ENCODE results near the gene EGF.
"Not testable (repeated sequence)": the region's sequence is repeated elsewhere in the genome, so short reads cannot be mapped to it uniquely, and the experiment has no call there.

The EGF gene

GRCh38 chr4:109930872-109931271 is 18.2 kb downstream of the EGF start:
- TF ChIP-seq ZNF70 (CRISPR knock-in tag; IDR thresholded peaks at IDR 0.05) (no peak), ESRRG (CRISPR knock-in tag; IDR thresholded peaks at IDR 0.05) (no peak), TOX (CRISPR knock-in tag; IDR thresholded peaks at IDR 0.05; ENCODE audit: borderline replicate concordance) (no peak), ZC3H10 (CRISPR knock-in tag; IDR thresholded peaks at IDR 0.05) (no peak), POU6F1 (CRISPR knock-in tag; IDR thresholded peaks at IDR 0.05; ENCODE audit: borderline replicate concordance, low read depth) (no peak), BACH2 (CRISPR knock-in tag; IDR thresholded peaks at IDR 0.05; ENCODE audit: borderline replicate concordance) (no peak), CREB5 (CRISPR knock-in tag; IDR thresholded peaks at IDR 0.05; ENCODE audit: low read depth) (no peak), OSR1 (CRISPR knock-in tag; IDR thresholded peaks at IDR 0.05) (no peak), PPARA (CRISPR knock-in tag; IDR thresholded peaks at IDR 0.05; ENCODE audit: borderline replicate concordance) (no peak), ZNF565 (CRISPR knock-in tag; conservative IDR thresholded peaks at IDR 0.05; ENCODE audit: low read depth) (no peak), ZNF8 (CRISPR knock-in tag; IDR thresholded peaks at IDR 0.05) (no peak), PATZ1 (CRISPR knock-in tag; IDR thresholded peaks at IDR 0.05; ENCODE audit: borderline replicate concordance) (no peak), ZFP3 (CRISPR knock-in tag; IDR thresholded peaks at IDR 0.05) (no peak), CSDC2 (CRISPR knock-in tag; IDR thresholded peaks at IDR 0.05) (no peak), RARB (CRISPR knock-in tag; IDR thresholded peaks at IDR 0.05) (no peak), ISL1 (CRISPR knock-in tag; IDR thresholded peaks at IDR 0.05) (no peak), TCF4 (CRISPR knock-in tag; IDR thresholded peaks at IDR 0.05; ENCODE audit: borderline replicate concordance) (no peak), SNAI2 (CRISPR knock-in tag; IDR thresholded peaks at IDR 0.05) (no peak)
- TF ChIP-seq, protein P1, sequence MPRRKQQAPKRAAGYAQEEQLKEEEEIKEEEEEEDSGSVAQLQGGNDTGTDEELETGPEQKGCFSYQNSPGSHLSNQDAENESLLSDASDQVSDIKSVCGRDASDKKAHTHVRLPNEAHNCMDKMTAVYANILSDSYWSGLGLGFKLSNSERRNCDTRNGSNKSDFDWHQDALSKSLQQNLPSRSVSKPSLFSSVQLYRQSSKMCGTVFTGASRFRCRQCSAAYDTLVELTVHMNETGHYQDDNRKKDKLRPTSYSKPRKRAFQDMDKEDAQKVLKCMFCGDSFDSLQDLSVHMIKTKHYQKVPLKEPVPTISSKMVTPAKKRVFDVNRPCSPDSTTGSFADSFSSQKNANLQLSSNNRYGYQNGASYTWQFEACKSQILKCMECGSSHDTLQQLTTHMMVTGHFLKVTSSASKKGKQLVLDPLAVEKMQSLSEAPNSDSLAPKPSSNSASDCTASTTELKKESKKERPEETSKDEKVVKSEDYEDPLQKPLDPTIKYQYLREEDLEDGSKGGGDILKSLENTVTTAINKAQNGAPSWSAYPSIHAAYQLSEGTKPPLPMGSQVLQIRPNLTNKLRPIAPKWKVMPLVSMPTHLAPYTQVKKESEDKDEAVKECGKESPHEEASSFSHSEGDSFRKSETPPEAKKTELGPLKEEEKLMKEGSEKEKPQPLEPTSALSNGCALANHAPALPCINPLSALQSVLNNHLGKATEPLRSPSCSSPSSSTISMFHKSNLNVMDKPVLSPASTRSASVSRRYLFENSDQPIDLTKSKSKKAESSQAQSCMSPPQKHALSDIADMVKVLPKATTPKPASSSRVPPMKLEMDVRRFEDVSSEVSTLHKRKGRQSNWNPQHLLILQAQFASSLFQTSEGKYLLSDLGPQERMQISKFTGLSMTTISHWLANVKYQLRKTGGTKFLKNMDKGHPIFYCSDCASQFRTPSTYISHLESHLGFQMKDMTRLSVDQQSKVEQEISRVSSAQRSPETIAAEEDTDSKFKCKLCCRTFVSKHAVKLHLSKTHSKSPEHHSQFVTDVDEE (CRISPR knock-in tag; IDR thresholded peaks at IDR 0.05) = no peak
- TF ChIP-seq, protein P2, sequence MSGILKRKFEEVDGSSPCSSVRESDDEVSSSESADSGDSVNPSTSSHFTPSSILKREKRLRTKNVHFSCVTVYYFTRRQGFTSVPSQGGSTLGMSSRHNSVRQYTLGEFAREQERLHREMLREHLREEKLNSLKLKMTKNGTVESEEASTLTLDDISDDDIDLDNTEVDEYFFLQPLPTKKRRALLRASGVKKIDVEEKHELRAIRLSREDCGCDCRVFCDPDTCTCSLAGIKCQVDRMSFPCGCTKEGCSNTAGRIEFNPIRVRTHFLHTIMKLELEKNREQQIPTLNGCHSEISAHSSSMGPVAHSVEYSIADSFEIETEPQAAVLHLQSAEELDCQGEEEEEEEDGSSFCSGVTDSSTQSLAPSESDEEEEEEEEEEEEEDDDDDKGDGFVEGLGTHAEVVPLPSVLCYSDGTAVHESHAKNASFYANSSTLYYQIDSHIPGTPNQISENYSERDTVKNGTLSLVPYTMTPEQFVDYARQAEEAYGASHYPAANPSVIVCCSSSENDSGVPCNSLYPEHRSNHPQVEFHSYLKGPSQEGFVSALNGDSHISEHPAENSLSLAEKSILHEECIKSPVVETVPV (CRISPR knock-in tag; IDR thresholded peaks at IDR 0.05) = no peak
- ATAC-seq = no peak

GRCh38 chr4:109931318-109931717 is 18.6 kb downstream of the EGF start:
- ATAC-seq = no peak
- no peak for TF ChIP-seq CREB5 (CRISPR knock-in tag; IDR thresholded peaks at IDR 0.05; ENCODE audit: low read depth)
- TF ChIP-seq CSDC2 (CRISPR knock-in tag; IDR thresholded peaks at IDR 0.05) = no peak
- TF ChIP-seq ZFP3 (CRISPR knock-in tag; IDR thresholded peaks at IDR 0.05) = no peak
- TF ChIP-seq, protein P2 (CRISPR knock-in tag; IDR thresholded peaks at IDR 0.05) = no peak
- no peak for TF ChIP-seq TCF4 (CRISPR knock-in tag; IDR thresholded peaks at IDR 0.05; ENCODE audit: borderline replicate concordance)
- no peak for TF ChIP-seq RARB (CRISPR knock-in tag; IDR thresholded peaks at IDR 0.05)

DNA sequence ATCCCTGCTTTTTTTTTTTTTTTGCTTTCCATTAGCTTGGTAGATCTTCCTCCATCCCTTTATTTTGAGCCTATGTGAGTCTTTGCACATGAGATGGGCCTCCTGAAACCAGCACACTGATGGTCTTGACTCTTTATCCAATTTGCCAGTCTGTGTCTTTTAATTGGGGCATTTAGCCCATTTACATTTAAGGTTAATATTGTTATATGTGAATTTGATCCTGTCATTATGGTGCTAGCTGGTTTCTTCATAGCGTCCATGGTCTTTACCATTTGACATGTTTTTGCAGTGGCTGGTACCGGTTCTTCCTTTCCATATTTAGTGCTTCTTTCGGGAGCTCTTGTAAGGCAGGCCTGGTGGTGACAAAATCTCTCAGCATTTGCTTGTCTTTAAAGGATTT is 24.7 kb downstream of the EGF start:
- ATAC-seq = not testable (repeated sequence)

All from SK-N-SH treated with all-trans-retinoic acid at 6 μM for 48 hours (cell line).